Lower leg skin (tissue), 3 donors: Measurements from ENCODE around the gene HEPHL1.

Experiments
- CTCF ChIP-seq, 3 donors: fragments of 450-650 bp; IDR thresholded peaks; one replicate each; pipeline ENCODE4 v1.5.1; 2016; ENCODE audit warnings: antibody characterized with exemption in 3 of 3, mild to moderate bottlenecking in 3 of 3, moderate library complexity in 2 of 3
- POLR2A ChIP-seq, 2 donors: fragments of 450-650 bp; IDR thresholded peaks; one replicate each; pipeline ENCODE4 v1.6.1; 2016 to 2017; ENCODE audit warnings: antibody characterized with exemption in 2 of 2, mild to moderate bottlenecking in 1 of 2, moderate library complexity in 1 of 2

GRCh38 chr11:94062360-94062759 is 41.2 kb downstream of the HEPHL1 start:
- TF ChIP-seq POLR2A (IDR thresholded peaks at IDR 0.05): no peak
- no peak for TF ChIP-seq CTCF (IDR thresholded peaks at IDR 0.05)
